ENCODE measurements around the gene STARD5. TPM values are rescaled to one million over a fixed set of nuclear protein-coding genes. Genes with fewer than 3 reads are reported as not detected.

The STARD5 gene
- total RNA-seq, 4 donors from 2014 or later, result 0.36 to 1.7 (median 0.63) TPM

DNA sequence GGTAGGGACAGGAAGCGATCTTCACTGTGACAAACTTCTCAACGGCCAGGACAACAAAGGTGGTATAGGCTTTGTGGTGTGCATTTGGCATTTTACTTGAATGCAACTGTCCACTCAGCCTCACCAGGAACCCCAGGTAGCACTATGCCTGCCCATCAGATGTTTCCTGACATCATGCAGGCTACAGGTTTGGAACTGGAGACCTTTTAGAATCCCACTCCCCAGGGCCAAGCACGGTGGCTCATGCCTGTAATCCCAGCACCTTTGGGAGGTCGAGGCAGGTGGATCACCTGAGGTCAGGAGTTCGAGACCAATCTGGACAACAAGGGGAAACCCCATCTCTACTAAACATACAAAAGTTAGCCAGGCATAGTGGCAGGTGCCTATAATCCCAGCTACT, 9.6 kb downstream of the STARD5 start:
- intact Hi-C loops (cut with DNase I; ENCODE audit: low total_unique reads) (no loop called here), in situ Hi-C loops (cut with MboI; ENCODE audit: low sequenced_read_pairs in 4 of 4) (no loop called here)
- Histone ChIP-seq H3K4me1 (peaks cover 0 to 4% of the 10 kb centered on the region in 2 donors), H3K9me3 (no peaks in the 10 kb centered on the region), H3K36me3 (no peaks in the 10 kb centered on the region), H3K27me3 (no peaks in the 10 kb centered on the region), H3K4me3 (no peak overlapping the region), H3K27ac (no peak overlapping the region)
- no peak for ATAC-seq
- TF ChIP-seq, protein P1, sequence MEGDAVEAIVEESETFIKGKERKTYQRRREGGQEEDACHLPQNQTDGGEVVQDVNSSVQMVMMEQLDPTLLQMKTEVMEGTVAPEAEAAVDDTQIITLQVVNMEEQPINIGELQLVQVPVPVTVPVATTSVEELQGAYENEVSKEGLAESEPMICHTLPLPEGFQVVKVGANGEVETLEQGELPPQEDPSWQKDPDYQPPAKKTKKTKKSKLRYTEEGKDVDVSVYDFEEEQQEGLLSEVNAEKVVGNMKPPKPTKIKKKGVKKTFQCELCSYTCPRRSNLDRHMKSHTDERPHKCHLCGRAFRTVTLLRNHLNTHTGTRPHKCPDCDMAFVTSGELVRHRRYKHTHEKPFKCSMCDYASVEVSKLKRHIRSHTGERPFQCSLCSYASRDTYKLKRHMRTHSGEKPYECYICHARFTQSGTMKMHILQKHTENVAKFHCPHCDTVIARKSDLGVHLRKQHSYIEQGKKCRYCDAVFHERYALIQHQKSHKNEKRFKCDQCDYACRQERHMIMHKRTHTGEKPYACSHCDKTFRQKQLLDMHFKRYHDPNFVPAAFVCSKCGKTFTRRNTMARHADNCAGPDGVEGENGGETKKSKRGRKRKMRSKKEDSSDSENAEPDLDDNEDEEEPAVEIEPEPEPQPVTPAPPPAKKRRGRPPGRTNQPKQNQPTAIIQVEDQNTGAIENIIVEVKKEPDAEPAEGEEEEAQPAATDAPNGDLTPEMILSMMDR (IDR thresholded peaks at IDR 0.05 in 4 of 5, conservative IDR thresholded peaks at IDR 0.05 in 1 of 5), result no peak
- no peak for TF ChIP-seq POLR2A (IDR thresholded peaks at IDR 0.05)
- DNase-seq, result no peak

DNA sequence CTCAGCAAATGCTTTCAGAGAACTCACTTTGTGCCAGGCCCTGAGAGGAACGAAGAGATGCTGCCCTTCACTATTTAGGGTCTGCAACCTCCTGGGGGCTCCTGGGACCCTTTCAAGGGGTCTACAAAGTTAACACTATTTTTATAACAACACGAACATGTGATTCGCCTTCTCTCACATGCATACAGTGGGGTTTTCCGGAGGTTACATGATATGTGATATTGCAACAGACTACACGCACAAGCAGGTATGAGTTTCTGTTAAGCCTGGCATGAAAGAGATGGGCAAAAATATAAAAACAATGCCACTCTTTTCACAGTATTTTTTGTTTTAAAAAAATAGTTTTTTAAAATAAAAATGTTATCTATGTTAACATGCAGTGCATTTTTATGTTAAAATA, 10.3 kb downstream of the STARD5 start:
- ATAC-seq, result no peak
- Histone ChIP-seq H3K4me3 (no peak overlapping the region), H3K36me3 (no peaks in the 10 kb centered on the region), H3K9me3 (no peaks in the 10 kb centered on the region), H3K27me3 (no peaks in the 10 kb centered on the region), H3K27ac (peak overlapping the region; percentile 18 to 42 (median 28)), H3K4me1 (peaks cover 0 to 4% of the 10 kb centered on the region in 2 donors)
- in situ Hi-C loops (cut with MboI; ENCODE audit: low sequenced_read_pairs in 4 of 4) (no loop called here), intact Hi-C loops (cut with DNase I; ENCODE audit: low total_unique reads) (no loop called here)
- DNase-seq, result no peak
- TF ChIP-seq, protein P1 (IDR thresholded peaks at IDR 0.05 in 4 of 5, conservative IDR thresholded peaks at IDR 0.05 in 1 of 5), result no peak
- no peak for TF ChIP-seq POLR2A (IDR thresholded peaks at IDR 0.05)

- peak; percentile 95 to 97 for ATAC-seq
- H3K27ac ChIP-seq, result peak overlapping the region; percentile 20 to 43 (median 40)
Measured at GRCh38 chr15:81312790-81313543, 11.0 kb downstream of the STARD5 start.

GRCh38 chr15:81311752-81312464, 12.0 kb downstream of the STARD5 start:
- DNase-seq, result no peak
- H3K9me3 ChIP-seq, result no peaks in the 10 kb centered on the region
- in situ Hi-C loops (cut with MboI; ENCODE audit: low sequenced_read_pairs in 4 of 4) (no loop called here), intact Hi-C loops (cut with DNase I; ENCODE audit: low total_unique reads) (no loop called here)
- H3K27me3 ChIP-seq, result no peaks in the 10 kb centered on the region
- H3K36me3 ChIP-seq, result no peaks in the 10 kb centered on the region
- H3K27ac ChIP-seq, result peak overlapping the region in 2 of 4 donors; percentile 19 to 42
- no peak for TF ChIP-seq POLR2A (IDR thresholded peaks at IDR 0.05)
- TF ChIP-seq, protein P1 (IDR thresholded peaks at IDR 0.05 in 4 of 5, conservative IDR thresholded peaks at IDR 0.05 in 1 of 5), result no peak
- H3K4me3 ChIP-seq, result no peak overlapping the region
- no peak for ATAC-seq
- H3K4me1 ChIP-seq, result peaks cover 0 to 4% of the 10 kb centered on the region in 2 donors

More at GRCh38 chr15:81312790-81313543, 11.0 kb downstream of the STARD5 start:
- no peaks in the 10 kb centered on the region for H3K36me3 ChIP-seq
- H3K4me3 ChIP-seq, result no peak overlapping the region
- intact Hi-C loops (cut with DNase I; ENCODE audit: low total_unique reads), result no loop called here
- TF ChIP-seq POLR2A (IDR thresholded peaks at IDR 0.05), result no peak
- TF ChIP-seq, protein P1 (IDR thresholded peaks at IDR 0.05 in 4 of 5, conservative IDR thresholded peaks at IDR 0.05 in 1 of 5), result no peak
- no peaks in the 10 kb centered on the region for H3K27me3 ChIP-seq
- H3K4me1 ChIP-seq, result peaks cover 0 to 4% of the 10 kb centered on the region in 2 donors
- H3K9me3 ChIP-seq, result no peaks in the 10 kb centered on the region
- in situ Hi-C loops (cut with MboI; ENCODE audit: low sequenced_read_pairs in 4 of 4), result no loop called here
- DNase-seq, result peak; percentile 68 to 80

All from gastrocnemius medialis (tissue), 4 donors.